IPS-NIHi7 (cell line): Measurements from ENCODE around the gene ANK3.

ENCODE experiments used
- DNase-seq: peaks from one replicate; pipeline ENCODE4 v3.0.0; 2012; ENCODE audit warnings: mixed read lengths; ENCODE audit errors: extremely low spot score

ANK3 gene

GRCh38 chr10:60032723-60033122 lies 357.0 kb downstream of the ANK3 start:
- peak; percentile 48 for DNase-seq

- DNase-seq, result no peak
These were observed 358.0 kb downstream of the ANK3 start for GRCh38 chr10:60031664-60032063.

GRCh38 chr10:60031183-60031582 lies 358.5 kb downstream of the ANK3 start:
- no peak for DNase-seq

- no peak for DNase-seq
These were observed 360.2 kb downstream of the ANK3 start for GRCh38 chr10:60029475-60029874.

- DNase-seq, result no peak
These were observed 361.6 kb downstream of the ANK3 start for GRCh38 chr10:60028081-60028480.

GRCh38 chr10:60025279-60025678 lies 364.4 kb downstream of the ANK3 start:
- no peak for DNase-seq

- DNase-seq, result no peak
These were observed 365.2 kb downstream of the ANK3 start for GRCh38 chr10:60024506-60024905.

GRCh38 chr10:60023155-60023877 lies 366.4 kb downstream of the ANK3 start:
- no peak for DNase-seq

GRCh38 chr10:60021361-60021760 lies 368.3 kb downstream of the ANK3 start:
- no peak for DNase-seq

GRCh38 chr10:60016794-60017193 lies 372.9 kb downstream of the ANK3 start:
- DNase-seq, result no peak

- no peak for DNase-seq
These were observed 379.8 kb downstream of the ANK3 start for GRCh38 chr10:60009710-60010383.

- no peak for DNase-seq
These were observed 380.4 kb downstream of the ANK3 start for GRCh38 chr10:60009276-60009675.

GRCh38 chr10:60008816-60009215 lies 380.9 kb downstream of the ANK3 start:
- DNase-seq, result no peak

GRCh38 chr10:60006062-60006461 lies 383.6 kb downstream of the ANK3 start:
- no peak for DNase-seq

GRCh38 chr10:60003651-60004523 lies 385.8 kb downstream of the ANK3 start:
- DNase-seq, result peak; percentile 27

GRCh38 chr10:60000747-60001146 lies 388.9 kb downstream of the ANK3 start:
- no peak for DNase-seq

- no peak for DNase-seq
These were observed 391.7 kb downstream of the ANK3 start for GRCh38 chr10:59997827-59998525.

GRCh38 chr10:59995862-59996261 lies 393.8 kb downstream of the ANK3 start:
- DNase-seq, result no peak

- no peak for DNase-seq
These were observed 395.7 kb downstream of the ANK3 start for GRCh38 chr10:59993931-59994330.

- DNase-seq, result no peak
These were observed 398.0 kb downstream of the ANK3 start for GRCh38 chr10:59991661-59992060.

GRCh38 chr10:59991117-59991516 lies 398.6 kb downstream of the ANK3 start:
- DNase-seq, result no peak

- no peak for DNase-seq
These were observed 404.0 kb downstream of the ANK3 start for GRCh38 chr10:59985639-59986038.
